ENCODE measurements around the gene GBP7. TPM values are rescaled to one million over a fixed set of nuclear protein-coding genes. Genes with fewer than 3 reads are reported as not detected.

The GBP7 gene
- total and polyA plus RNA-seq, 12 donors, result 0.14 to 3.2 (median 0.46) TPM; not detected in 2

DNA sequence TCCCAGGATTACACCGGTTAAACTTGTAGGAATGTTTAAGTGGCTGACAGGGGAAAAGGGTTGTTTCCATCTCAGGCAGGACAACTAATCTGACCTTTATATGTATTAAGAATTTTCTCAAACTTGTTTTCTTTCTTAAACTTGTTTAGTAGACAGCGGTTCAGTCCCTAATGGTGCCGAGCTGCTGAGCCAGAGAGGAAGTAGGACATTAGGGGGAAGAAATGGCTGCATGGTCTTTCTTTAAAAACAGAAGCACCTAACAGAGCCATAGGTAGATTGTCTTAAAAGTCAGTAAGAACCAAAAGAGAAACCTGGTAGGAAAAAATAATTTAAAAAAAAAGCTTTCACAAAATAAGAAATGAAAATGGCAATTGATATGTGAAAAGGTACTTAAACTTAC lies 19.7 kb upstream of the GBP7 start:
- WGBS, 4 donors, result 63 to 84% (median 67%) methylated on average over 3 of the region's 3 CpGs
- TF ChIP-seq, protein P1, sequence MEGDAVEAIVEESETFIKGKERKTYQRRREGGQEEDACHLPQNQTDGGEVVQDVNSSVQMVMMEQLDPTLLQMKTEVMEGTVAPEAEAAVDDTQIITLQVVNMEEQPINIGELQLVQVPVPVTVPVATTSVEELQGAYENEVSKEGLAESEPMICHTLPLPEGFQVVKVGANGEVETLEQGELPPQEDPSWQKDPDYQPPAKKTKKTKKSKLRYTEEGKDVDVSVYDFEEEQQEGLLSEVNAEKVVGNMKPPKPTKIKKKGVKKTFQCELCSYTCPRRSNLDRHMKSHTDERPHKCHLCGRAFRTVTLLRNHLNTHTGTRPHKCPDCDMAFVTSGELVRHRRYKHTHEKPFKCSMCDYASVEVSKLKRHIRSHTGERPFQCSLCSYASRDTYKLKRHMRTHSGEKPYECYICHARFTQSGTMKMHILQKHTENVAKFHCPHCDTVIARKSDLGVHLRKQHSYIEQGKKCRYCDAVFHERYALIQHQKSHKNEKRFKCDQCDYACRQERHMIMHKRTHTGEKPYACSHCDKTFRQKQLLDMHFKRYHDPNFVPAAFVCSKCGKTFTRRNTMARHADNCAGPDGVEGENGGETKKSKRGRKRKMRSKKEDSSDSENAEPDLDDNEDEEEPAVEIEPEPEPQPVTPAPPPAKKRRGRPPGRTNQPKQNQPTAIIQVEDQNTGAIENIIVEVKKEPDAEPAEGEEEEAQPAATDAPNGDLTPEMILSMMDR (IDR thresholded peaks at IDR 0.05), result no peak
- TF ChIP-seq POLR2A (IDR thresholded peaks at IDR 0.05), result no peak
- no peak overlapping the region for H3K27ac ChIP-seq
- no peak for DNase-seq
- no peaks in the 10 kb centered on the region for H3K9me3 ChIP-seq (replicated peaks in 1 of 3)
- no peaks in the 10 kb centered on the region for H3K36me3 ChIP-seq (replicated peaks in 1 of 2)
- intact Hi-C loops (cut with DNase I), result no loop called here
- peaks cover 0 to 7% of the 10 kb centered on the region in 2 donors for H3K4me1 ChIP-seq (replicated peaks in 1 of 2)
- H3K27me3 ChIP-seq, result no peaks in the 10 kb centered on the region
- no peak overlapping the region for H3K4me3 ChIP-seq

DNA sequence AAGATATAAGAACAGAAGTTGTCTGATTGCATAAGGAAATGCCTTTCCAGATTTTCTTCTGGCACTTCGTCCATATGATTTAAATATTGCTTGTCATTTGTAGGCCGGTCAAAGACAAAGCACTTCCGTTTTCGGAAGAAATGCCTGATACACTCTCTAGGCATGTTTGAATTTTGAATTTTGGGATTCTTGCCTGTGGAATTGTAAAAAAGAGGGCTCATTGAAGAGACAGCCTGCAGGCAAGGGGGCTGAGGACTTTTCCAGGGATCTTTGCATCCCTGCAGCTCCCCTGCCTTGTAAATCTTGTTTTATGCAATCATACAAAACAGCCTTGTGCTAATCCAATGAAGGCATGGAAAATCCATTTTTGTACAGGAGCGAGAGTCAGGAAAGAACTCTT lies 15.5 kb upstream of the GBP7 start:
- TF ChIP-seq, protein P1 (IDR thresholded peaks at IDR 0.05), result no peak
- no peak for TF ChIP-seq POLR2A (IDR thresholded peaks at IDR 0.05)
- intact Hi-C loops (cut with DNase I), result no loop called here
- Histone ChIP-seq H3K4me3 (no peak overlapping the region), H3K9me3 (replicated peaks in 1 of 3) (no peaks in the 10 kb centered on the region), H3K4me1 (replicated peaks in 1 of 2) (no peaks in the 10 kb centered on the region), H3K27ac (no peak overlapping the region), H3K27me3 (no peaks in the 10 kb centered on the region), H3K36me3 (replicated peaks in 1 of 2) (peaks cover 0 to 4% of the 10 kb centered on the region in 2 donors)
- 75 to 83% (median 81%) methylated on average over 5 of the region's 5 CpGs for WGBS, 4 donors
- no peak for DNase-seq

DNA sequence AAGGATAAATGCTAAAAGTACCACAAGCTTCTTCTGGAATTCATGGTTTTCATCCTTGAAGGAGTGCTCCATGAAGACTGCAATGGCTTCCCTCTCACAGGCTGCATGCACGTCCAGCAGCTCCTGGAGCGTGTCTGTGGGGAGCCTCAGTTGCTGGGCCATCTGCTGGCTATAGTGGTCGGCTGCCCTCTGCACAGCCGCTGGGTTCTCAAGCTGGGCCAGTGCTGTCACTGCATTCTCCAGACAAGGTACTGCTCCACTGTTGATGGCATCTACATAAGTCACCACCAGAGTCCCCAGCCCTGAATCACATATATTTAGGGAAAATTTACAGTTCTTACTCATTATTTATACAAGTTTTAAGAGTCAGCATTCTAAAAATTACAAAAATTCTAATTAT lies 14.2 kb upstream of the GBP7 start:
- Histone ChIP-seq H3K4me1 (replicated peaks in 1 of 2) (no peaks in the 10 kb centered on the region), H3K9me3 (replicated peaks in 1 of 3) (no peaks in the 10 kb centered on the region), H3K4me3 (no peak overlapping the region), H3K36me3 (replicated peaks in 1 of 2) (peaks cover 0 to 4% of the 10 kb centered on the region in 2 donors), H3K27ac (no peak overlapping the region), H3K27me3 (no peaks in the 10 kb centered on the region)
- no peak for TF ChIP-seq POLR2A (IDR thresholded peaks at IDR 0.05)
- TF ChIP-seq, protein P1 (IDR thresholded peaks at IDR 0.05), result no peak
- intact Hi-C loops (cut with DNase I), result no loop called here
- WGBS, 4 donors, result 73 to 87% (median 80%) methylated on average over 4 of the region's 4 CpGs
- no peak for DNase-seq

DNA sequence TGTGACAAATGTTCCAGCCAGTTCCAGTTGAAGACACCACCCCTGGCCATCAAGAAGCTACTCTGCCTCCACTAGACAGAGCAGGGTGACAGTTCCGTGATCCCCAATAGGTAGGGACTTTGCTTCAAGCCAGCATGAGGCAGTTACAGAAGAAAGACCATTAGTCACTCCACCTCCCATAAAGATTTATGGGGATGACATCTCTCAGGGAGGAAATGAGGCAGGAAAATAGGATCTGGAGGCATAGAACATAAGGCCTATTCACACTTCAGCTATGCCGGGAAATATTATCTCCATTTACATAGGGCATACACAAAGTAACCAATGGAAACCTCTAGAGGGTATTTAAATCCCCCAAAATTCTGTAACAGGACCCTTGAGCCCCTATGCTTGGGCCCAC lies 3.5 kb upstream of the GBP7 start:
- no peaks in the 10 kb centered on the region for H3K9me3 ChIP-seq (replicated peaks in 1 of 3)
- 78 to 89% (median 83%) methylated on average over 2 of the region's 2 CpGs for WGBS, 4 donors
- H3K36me3 ChIP-seq (replicated peaks in 1 of 2), result peaks cover 0 to 3% of the 10 kb centered on the region in 2 donors
- intact Hi-C loops (cut with DNase I), result no loop called here
- H3K27me3 ChIP-seq, result no peaks in the 10 kb centered on the region
- no peak for DNase-seq
- H3K4me1 ChIP-seq (replicated peaks in 1 of 2), result no peaks in the 10 kb centered on the region
- H3K27ac ChIP-seq, result no peak overlapping the region
- no peak overlapping the region for H3K4me3 ChIP-seq
- TF ChIP-seq, protein P1 (IDR thresholded peaks at IDR 0.05), result no peak
- TF ChIP-seq POLR2A (IDR thresholded peaks at IDR 0.05), result no peak
